BLaER1 treated with 17β-estradiol and CSF1 and Interleukin-3, amounts not matched to agents 10 nM and 100 nM (cell line): ENCODE data around the gene ALKBH1.
"Not testable (repeated sequence)": the region's sequence is repeated elsewhere in the genome, so short reads cannot be mapped to it uniquely, and the experiment has no call there.

ENCODE experiments used
- H3K27ac ChIP-seq, 11 experiments: shearing (Covaris generic); formaldehyde crosslinking; 2 replicates each; pipeline ENCODE4 v1.8.1; 2022
- H3K27me3 ChIP-seq, 11 experiments: shearing (Covaris generic); formaldehyde crosslinking; 2 replicates each; pipeline ENCODE4 v1.8.1; 2022
- H3K36me3 ChIP-seq, 11 experiments: shearing (Covaris generic); formaldehyde crosslinking; 2 replicates each; pipeline ENCODE4 v1.8.1; 2022
- H3K4me1 ChIP-seq, 10 experiments: shearing (Covaris generic); formaldehyde crosslinking; 2 replicates each; pipeline ENCODE4 v1.8.1; 2022
- H3K4me2 ChIP-seq, 11 experiments: shearing (Covaris generic); formaldehyde crosslinking; 2 replicates each; pipeline ENCODE4 v1.8.1; 2022
- H3K4me3 ChIP-seq, 10 experiments: shearing (Covaris generic); formaldehyde crosslinking; 2 replicates each; pipeline ENCODE4 v1.8.1; 2022
- H3K9ac ChIP-seq, 11 experiments: shearing (Covaris generic); formaldehyde crosslinking; 2 replicates each; pipeline ENCODE4 v1.8.1; 2022
- H3K9me3 ChIP-seq, 11 experiments: shearing (Covaris generic); formaldehyde crosslinking; replicated peaks in 1 of 11; 2 replicates each; pipeline ENCODE4 v1.8.1; 2022
- H4K20me1 ChIP-seq, 11 experiments: shearing (Covaris generic); formaldehyde crosslinking; 2 replicates each; pipeline ENCODE4 v1.8.1; 2022
- Cebpa-rat ChIP-seq, 11 experiments: shearing (Covaris generic); IDR thresholded peaks; 2 replicates each; pipeline ENCODE4 v1.8.1; 2022

Gene ALKBH1

DNA sequence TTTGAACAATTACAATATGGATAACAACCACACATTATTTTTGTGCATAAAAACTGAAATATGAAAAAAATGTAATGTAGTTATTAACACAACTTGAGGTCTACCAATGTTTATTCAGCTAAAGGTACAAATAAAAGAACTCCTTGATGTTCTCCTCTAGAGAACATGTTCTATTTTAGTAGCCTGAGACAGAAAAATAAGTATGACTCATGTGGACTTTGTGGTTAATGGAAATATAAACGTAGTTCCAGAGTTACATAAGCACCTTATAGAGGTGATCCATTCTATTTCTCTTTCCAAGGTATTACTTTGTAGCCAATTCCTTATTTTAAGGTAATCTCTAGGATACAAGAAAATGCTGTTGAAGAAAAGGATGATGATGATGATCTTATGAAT is 25.7 kb downstream of the ALKBH1 start:
- peaks cover 68 to 95% (median 83%) of the 10 kb centered on the region in 11 experiments for H3K36me3 ChIP-seq
- no peak overlapping the region for H3K9ac ChIP-seq
- H4K20me1 ChIP-seq: no peaks in the 10 kb centered on the region
- TF ChIP-seq Cebpa-rat (IDR thresholded peaks at IDR 0.05): no peak
- H3K9me3 ChIP-seq: no peaks in the 10 kb centered on the region
- no peak overlapping the region for H3K4me3 ChIP-seq
- peak overlapping the region in 5 of 11 experiments; percentile 1 to 37 (median 29); a peak in 5 of 22 replicates for H3K4me2 ChIP-seq
- H3K27me3 ChIP-seq: no peaks in the 10 kb centered on the region
- no peak overlapping the region for H3K27ac ChIP-seq
- H3K4me1 ChIP-seq: peaks cover 0 to 17% (median 11%) of the 10 kb centered on the region in 10 experiments; a peak in 11 of 20 replicates

DNA sequence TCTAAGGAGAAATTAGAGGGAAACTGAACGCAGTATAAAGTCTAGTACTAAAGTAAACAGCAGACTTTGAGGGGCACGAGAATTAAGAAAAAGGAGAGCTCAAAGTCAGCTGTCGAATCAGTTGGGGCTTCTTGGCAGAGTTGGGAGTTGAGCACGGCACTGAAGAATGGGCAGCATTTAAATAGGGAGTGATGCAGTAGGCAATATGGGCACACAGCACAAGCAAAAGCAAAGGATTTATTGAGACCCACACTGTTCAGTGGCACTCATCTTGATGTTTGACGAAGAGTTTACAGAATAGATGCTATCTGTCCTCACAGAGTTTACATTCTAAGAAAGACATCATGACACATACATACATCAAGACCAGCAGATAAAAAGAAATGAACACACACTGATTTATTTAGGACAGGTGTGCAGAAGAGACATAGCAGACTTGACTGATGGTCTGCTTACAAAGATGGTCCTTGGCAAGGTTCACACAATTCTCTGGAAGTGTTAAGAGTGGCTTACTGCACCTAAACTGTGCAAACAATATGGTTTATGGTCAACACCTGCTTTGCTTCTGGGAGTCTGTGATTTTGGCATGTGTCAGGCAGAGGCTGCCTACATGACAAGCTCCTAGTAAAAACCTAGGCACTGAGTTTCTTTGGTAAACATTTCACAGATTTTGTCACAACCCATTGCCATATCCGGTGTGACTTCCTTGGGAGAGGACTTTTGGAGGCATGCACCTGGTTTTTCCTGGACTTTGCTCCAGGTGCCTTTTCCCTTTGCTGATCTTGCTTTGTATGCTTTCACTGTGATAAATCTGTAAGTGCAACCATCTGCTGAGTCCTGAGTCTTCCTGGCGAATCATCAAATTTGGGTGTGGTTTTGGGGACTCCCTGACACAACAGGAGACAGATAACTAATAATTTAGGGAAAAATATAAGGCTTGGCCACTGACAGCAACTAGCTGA is 26.3 kb downstream of the ALKBH1 start:
- peaks cover 64 to 95% (median 82%) of the 10 kb centered on the region in 11 experiments for H3K36me3 ChIP-seq
- peaks cover 0 to 17% (median 11%) of the 10 kb centered on the region in 10 experiments; a peak in 11 of 20 replicates for H3K4me1 ChIP-seq
- no peaks in the 10 kb centered on the region for H3K27me3 ChIP-seq
- no peak overlapping the region for H3K4me3 ChIP-seq
- peak overlapping the region in 5 of 11 experiments; percentile 1 to 37 (median 29); a peak in 6 of 22 replicates for H3K4me2 ChIP-seq
- no peak overlapping the region for H3K27ac ChIP-seq
- H3K9ac ChIP-seq: no peak overlapping the region
- no peaks in the 10 kb centered on the region for H3K9me3 ChIP-seq
- no peak for TF ChIP-seq Cebpa-rat (IDR thresholded peaks at IDR 0.05)
- H4K20me1 ChIP-seq: no peaks in the 10 kb centered on the region

DNA sequence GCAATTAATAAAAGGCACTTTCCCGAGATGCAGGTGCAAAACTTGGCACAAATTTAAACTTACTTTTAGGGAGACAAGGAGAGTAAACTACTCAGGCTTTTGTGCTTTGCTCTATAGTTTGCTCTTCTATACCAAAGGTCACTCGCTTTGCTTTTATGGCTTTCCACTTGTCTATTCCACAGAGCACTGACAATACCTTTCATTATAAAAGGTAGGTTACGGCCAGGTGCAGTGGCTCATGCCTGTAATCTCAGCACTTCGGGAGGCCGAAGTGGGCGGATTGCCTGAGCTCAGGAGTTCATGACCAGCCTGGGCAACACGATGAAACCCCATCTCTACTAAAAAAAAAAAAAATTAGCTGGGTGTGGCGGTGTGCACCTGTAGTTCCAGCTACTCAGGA is 32.9 kb downstream of the ALKBH1 start:
- no peak overlapping the region for H3K4me2 ChIP-seq
- H3K9me3 ChIP-seq: no peaks in the 10 kb centered on the region
- no peak overlapping the region for H3K9ac ChIP-seq
- no peaks in the 10 kb centered on the region for H3K4me1 ChIP-seq
- no peak overlapping the region for H3K4me3 ChIP-seq
- no peak overlapping the region for H3K27ac ChIP-seq
- peaks cover 72 to 94% (median 88%) of the 10 kb centered on the region in 11 experiments for H3K36me3 ChIP-seq
- TF ChIP-seq Cebpa-rat (IDR thresholded peaks at IDR 0.05): no peak
- no peaks in the 10 kb centered on the region for H3K27me3 ChIP-seq
- H4K20me1 ChIP-seq: no peaks in the 10 kb centered on the region

DNA sequence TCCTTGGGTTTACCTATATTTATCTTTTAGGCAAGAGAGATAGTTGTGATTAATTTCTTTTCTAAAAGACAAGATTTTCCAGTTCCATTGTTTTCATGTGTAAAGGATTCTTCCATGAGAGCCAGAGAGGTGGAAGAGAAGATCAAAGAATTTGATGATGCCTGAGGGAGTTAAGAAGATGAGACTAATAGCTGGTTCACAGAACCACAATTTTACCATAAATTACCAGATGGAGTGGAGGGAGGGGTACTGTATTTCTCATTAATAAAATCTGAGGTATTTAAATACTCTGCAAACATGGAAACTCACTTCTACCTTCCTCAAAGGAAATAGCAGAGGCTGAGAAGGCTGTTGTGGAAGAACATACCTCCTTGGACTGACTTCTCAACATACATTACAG is 34.6 kb downstream of the ALKBH1 start:
- H4K20me1 ChIP-seq: no peaks in the 10 kb centered on the region
- H3K4me2 ChIP-seq: no peak overlapping the region
- no peaks in the 10 kb centered on the region for H3K9me3 ChIP-seq
- H3K36me3 ChIP-seq: peaks cover 55 to 77% (median 71%) of the 10 kb centered on the region in 11 experiments
- TF ChIP-seq Cebpa-rat (IDR thresholded peaks at IDR 0.05): no peak
- no peak overlapping the region for H3K4me3 ChIP-seq
- H3K4me1 ChIP-seq: peaks cover 0 to 15% (median 2%) of the 10 kb centered on the region in 10 experiments; a peak in 9 of 20 replicates
- no peaks in the 10 kb centered on the region for H3K27me3 ChIP-seq
- H3K27ac ChIP-seq: no peak overlapping the region
- H3K9ac ChIP-seq: no peak overlapping the region

DNA sequence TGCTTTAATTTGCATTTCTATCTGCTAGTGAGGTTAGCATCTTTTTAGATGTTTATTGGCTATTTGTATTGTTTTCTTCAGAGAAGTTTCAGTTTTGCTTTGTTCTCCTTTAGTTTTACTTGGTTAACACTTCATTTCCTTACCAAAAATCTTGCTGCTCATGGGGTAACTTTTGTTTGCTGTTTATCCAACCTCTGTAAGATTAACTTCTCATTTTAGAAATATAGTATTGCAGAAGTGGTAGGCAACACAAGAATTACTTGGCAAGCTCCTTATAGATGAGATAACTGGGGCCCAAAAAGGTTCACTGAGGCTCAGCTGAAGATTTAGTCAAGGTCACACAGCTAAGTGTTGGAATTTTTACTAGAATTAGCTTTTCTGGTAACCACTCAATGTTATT is 40.5 kb downstream of the ALKBH1 start:
- H3K4me1 ChIP-seq: peaks cover 0 to 45% (median 12%) of the 10 kb centered on the region in 10 experiments; a peak in 10 of 20 replicates
- peaks cover 0 to 18% (median 13%) of the 10 kb centered on the region in 11 experiments; a peak in 16 of 22 replicates for H3K36me3 ChIP-seq
- H3K27me3 ChIP-seq: no peaks in the 10 kb centered on the region
- no peak for TF ChIP-seq Cebpa-rat (IDR thresholded peaks at IDR 0.05)
- no peak overlapping the region for H3K9ac ChIP-seq
- no peak overlapping the region for H3K4me3 ChIP-seq
- peak overlapping the region in 4 of 11 experiments; percentile 8 to 78 (median 56); a peak in 7 of 22 replicates for H3K4me2 ChIP-seq
- no peaks in the 10 kb centered on the region for H3K9me3 ChIP-seq
- no peaks in the 10 kb centered on the region for H4K20me1 ChIP-seq
- H3K27ac ChIP-seq: peak overlapping the region in 4 of 11 experiments; percentile 23 to 66 (median 44); a peak in 7 of 22 replicates

DNA sequence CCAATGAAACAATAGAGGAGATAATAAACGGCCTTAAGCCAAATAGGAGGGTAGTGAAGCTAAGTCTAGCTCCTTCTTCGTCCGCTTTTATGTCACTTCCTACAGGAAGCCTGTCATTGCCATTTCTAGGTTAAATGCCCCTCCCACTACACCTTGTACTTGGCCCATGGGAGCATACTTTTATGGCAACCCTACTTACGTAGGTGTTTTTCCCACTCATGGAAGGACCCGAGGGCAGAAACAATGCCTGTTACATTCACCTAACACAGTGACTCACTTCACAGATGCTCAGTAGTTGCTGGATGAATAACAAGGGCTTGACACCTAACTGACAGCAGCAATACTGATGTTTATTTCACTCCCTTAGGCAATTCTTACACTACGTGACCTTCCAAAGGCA is 44.5 kb downstream of the ALKBH1 start:
- no peaks in the 10 kb centered on the region for H3K27me3 ChIP-seq
- TF ChIP-seq Cebpa-rat (IDR thresholded peaks at IDR 0.05): no peak
- no peak overlapping the region for H3K4me3 ChIP-seq
- no peaks in the 10 kb centered on the region for H3K36me3 ChIP-seq
- peaks cover 32 to 68% (median 45%) of the 10 kb centered on the region in 10 experiments for H3K4me1 ChIP-seq
- no peak overlapping the region; a peak in 1 of 22 replicates for H3K27ac ChIP-seq
- no peak overlapping the region for H3K4me2 ChIP-seq
- no peaks in the 10 kb centered on the region for H4K20me1 ChIP-seq
- no peak overlapping the region for H3K9ac ChIP-seq
- H3K9me3 ChIP-seq: 0 out of 22 replicates have a peak, but pooled peaks cover 0 to 3% (median 0%) of the 10 kb centered on the region in 11 experiments

DNA sequence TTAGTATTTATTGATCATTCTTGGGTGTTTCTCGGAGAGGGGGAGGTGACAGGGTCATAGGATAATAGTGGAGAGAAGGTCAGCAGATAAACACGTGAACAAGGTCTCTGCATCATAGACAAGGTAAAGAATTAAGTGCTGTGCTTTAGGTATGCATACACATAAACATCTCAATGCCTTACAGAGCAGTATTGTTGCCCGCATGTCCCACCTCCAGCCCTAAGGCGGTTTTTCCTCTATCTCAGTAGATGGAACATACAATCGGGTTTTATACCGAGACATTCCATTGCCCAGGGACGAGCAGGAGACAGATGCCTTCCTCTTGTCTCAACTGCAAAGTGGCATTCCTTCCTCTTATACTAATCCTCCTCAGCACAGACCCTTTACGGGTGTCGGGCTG is 46.3 kb downstream of the ALKBH1 start:
- H4K20me1 ChIP-seq, H3K4me3 ChIP-seq, H3K36me3 ChIP-seq, H3K9me3 ChIP-seq, H3K27me3 ChIP-seq: not testable (repeated sequence)
- peak overlapping the region; percentile 69 to 96 (median 86) for H3K4me2 ChIP-seq
- peaks cover 49 to 68% (median 58%) of the 10 kb centered on the region in 10 experiments for H3K4me1 ChIP-seq
- peak overlapping the region in 1 of 11 experiments; percentile 73; a peak in 1 of 22 replicates for H3K9ac ChIP-seq
- peak overlapping the region; percentile 73 to 89 (median 85); a peak in 16 of 22 replicates for H3K27ac ChIP-seq

DNA sequence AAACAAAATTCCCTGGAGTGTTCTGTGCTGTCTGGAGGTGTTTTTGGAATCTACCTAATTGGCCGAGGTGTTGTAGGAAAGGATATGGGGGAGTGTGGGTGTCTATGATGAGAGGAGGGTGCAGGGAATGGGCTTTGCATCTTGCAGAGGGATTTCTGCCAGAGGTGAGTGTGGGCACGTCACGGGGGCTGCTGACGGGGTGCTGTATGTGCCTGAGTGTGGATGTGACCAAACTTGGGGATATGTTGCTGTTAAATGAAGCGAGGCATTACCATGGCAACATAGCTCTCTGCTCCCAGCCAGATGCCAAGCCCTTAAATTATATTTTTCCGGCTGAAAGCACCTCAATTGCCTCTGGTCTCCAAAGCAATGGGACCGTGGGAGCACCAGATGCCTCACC is 47.1 kb downstream of the ALKBH1 start:
- Histone ChIP-seq H4K20me1 (no peaks in the 10 kb centered on the region), H3K27me3 (no peaks in the 10 kb centered on the region), H3K9me3 (0 out of 22 replicates have a peak, but pooled peaks cover 0 to 3% (median 0%) of the 10 kb centered on the region in 11 experiments), H3K4me3 (peak overlapping the region; percentile 1 to 62 (median 43); a peak in 18 of 20 replicates), H3K27ac (peak overlapping the region; percentile 73 to 89 (median 85)), H3K36me3 (no peaks in the 10 kb centered on the region), H3K9ac (peak overlapping the region; percentile 33 to 77 (median 68); a peak in 19 of 22 replicates), H3K4me2 (peak overlapping the region; percentile 69 to 96 (median 86)), H3K4me1 (peaks cover 57 to 73% (median 64%) of the 10 kb centered on the region in 10 experiments)
- no peak for TF ChIP-seq Cebpa-rat (IDR thresholded peaks at IDR 0.05)

DNA sequence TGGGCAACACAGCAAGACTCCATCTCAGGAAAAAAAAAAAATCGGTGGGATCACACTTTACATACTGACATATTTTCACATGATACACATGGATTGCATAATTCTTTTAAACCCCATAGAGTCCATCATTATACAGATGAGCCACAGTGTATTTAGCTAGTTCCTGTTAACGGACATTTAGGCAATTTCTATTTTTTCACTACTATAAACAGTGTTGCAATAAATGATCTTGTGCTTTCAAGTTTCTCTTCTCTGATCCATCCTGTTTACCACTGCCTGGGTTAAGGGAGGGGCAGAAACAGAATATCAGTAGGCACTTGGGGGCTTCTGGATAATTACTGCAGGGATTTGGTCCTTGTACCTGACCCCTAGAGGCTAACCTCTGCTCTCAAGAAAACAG is 48.0 kb downstream of the ALKBH1 start:
- Histone ChIP-seq H4K20me1 (no peaks in the 10 kb centered on the region), H3K36me3 (no peaks in the 10 kb centered on the region), H3K27me3 (no peaks in the 10 kb centered on the region), H3K9me3 (0 out of 22 replicates have a peak, but pooled peaks cover 0 to 3% (median 0%) of the 10 kb centered on the region in 11 experiments), H3K27ac (peak overlapping the region; percentile 73 to 89 (median 85)), H3K4me2 (peak overlapping the region; percentile 69 to 96 (median 86)), H3K4me1 (peaks cover 66 to 82% (median 73%) of the 10 kb centered on the region in 10 experiments), H3K9ac (peak overlapping the region; percentile 33 to 77 (median 68)), H3K4me3 (peak overlapping the region in 8 of 10 experiments; percentile 38 to 62 (median 46); a peak in 14 of 20 replicates)
- TF ChIP-seq Cebpa-rat (IDR thresholded peaks at IDR 0.05): peak in 9 of 11 experiments; percentile 9 to 85 (median 60); a peak in 9 of 22 replicates
